WI38 (cell line): ENCODE data around the gene LIMA1.

Experiments used
- H3K4me3 ChIP-seq: 2 replicates; pipeline ENCODE4 v1.5.1; 2011; ENCODE audit warnings: low read depth, mild to moderate bottlenecking, control low read depth, low read length
- TF ChIP-seq, protein P1 (sequence below): IDR thresholded peaks from 2 replicates; pipeline ENCODE4 v1.5.1; 2012; ENCODE audit warnings: low read depth, mild to moderate bottlenecking, control low read depth, low read length

The LIMA1 gene

DNA sequence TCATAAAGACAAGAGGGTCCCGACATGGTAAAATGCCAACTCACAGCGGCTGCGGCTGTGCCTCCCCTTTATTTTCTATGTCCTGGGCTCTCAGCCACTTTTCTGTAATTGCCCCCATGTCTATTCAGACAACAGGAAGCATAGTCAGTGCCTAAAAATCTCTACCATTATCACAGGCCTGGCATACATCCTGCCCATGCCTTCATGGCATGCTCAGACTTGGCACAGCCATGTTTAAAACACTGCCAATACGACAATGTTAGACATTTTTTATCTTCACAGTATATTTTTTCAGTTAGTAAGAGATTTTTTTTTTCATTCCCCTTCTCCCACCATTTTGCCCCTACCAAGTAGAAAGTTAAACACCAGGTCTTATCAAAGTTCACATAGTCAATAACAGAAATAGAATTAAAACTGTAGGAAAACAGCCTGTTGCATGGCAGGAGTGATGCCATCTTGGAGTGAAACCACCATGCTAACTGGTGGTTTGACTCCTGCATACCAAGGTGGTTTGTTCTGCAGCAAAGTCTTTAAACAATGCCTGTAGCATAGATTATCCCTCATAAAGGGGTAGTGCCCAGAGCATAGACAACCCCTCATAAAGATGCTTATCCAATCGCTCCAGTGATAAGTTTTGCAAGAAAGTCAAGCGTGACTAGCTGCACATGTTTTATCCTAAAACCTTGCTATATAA, 97.2 kb downstream of the LIMA1 start:
- TF ChIP-seq, protein P1, sequence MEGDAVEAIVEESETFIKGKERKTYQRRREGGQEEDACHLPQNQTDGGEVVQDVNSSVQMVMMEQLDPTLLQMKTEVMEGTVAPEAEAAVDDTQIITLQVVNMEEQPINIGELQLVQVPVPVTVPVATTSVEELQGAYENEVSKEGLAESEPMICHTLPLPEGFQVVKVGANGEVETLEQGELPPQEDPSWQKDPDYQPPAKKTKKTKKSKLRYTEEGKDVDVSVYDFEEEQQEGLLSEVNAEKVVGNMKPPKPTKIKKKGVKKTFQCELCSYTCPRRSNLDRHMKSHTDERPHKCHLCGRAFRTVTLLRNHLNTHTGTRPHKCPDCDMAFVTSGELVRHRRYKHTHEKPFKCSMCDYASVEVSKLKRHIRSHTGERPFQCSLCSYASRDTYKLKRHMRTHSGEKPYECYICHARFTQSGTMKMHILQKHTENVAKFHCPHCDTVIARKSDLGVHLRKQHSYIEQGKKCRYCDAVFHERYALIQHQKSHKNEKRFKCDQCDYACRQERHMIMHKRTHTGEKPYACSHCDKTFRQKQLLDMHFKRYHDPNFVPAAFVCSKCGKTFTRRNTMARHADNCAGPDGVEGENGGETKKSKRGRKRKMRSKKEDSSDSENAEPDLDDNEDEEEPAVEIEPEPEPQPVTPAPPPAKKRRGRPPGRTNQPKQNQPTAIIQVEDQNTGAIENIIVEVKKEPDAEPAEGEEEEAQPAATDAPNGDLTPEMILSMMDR: no peak
- H3K4me3 ChIP-seq: no peak overlapping the region

- no peak overlapping the region for H3K4me3 ChIP-seq
- TF ChIP-seq, protein P1: no peak
Measured at GRCh38 chr12:50185301-50185895, 97.9 kb downstream of the LIMA1 start.

DNA sequence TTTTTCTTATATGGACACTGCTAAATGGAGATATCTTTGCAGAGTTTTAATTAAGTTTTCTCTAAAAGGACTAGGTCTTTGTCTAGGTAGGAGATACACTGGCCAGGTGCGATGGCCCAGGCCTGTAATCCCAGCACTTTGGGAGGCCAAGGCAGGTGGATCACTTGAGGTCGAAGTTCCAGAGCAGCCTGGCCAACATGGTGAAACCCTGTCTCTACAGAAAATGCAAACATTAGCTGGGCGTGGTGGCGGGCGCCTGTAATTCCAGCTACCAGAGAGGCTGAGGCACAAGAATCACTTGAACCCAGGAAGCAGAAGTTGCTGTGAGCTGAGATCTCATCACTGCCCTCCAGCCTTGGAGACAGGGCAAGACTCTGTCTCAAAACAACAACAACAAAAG, 99.1 kb downstream of the LIMA1 start:
- TF ChIP-seq, protein P1: no peak
- H3K4me3 ChIP-seq: no peak overlapping the region

GRCh38 chr12:50182461-50182860, 100.9 kb downstream of the LIMA1 start:
- no peak overlapping the region for H3K4me3 ChIP-seq
- TF ChIP-seq, protein P1: no peak

DNA sequence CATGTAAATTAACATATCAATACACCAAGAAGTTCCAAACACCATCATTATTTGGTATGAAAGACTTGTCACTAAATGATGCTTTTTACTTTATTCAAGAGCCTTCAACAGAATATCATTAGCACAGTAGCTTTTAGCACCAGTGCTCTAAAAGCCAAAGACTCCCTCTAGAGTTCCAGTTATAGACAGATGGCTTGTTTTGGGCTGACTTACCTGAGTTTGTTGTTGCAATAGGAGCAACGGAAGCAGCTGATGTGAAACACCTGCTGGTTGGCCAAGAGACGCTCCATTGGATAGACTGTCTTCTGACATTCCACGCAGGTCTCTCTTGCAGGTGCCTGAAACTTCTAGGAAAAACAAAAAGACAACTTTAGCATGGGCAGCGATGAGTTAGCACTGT, 101.6 kb downstream of the LIMA1 start:
- no peak overlapping the region for H3K4me3 ChIP-seq
- TF ChIP-seq, protein P1: no peak

- H3K4me3 ChIP-seq: no peak overlapping the region
- TF ChIP-seq, protein P1: no peak
Measured at GRCh38 chr12:50175716-50176026, 107.6 kb downstream of the LIMA1 start.

GRCh38 chr12:50174971-50175715, 108.2 kb downstream of the LIMA1 start:
- TF ChIP-seq, protein P1: peak; percentile 40; the same call in 1 of the 2 replicates
- H3K4me3 ChIP-seq: no peak overlapping the region
